ENCODE measurements around the gene KIAA0930. TPM values are rescaled to one million over a fixed set of nuclear protein-coding genes. Genes with fewer than 3 reads are reported as not detected.

KIAA0930 gene
- polyA plus RNA-seq, 1 of the 3 experiments (the other 2 are of a cell fraction) = 80.8 TPM

- ChIA-PET POLR2A (no interaction called here), CTCF (interaction anchor here (0.9 to 2.0 kb wide), 3 partner anchors 25 to 320 kb away, joined by 3 to 8 read pairs (median 3); no protein-coding TSS in a partner anchor)
- Histone ChIP-seq H3K27ac (ENCODE audit: low read depth in 2 of 2, low read length in 1 of 2) (no peak overlapping the region), H3K27me3 (ENCODE audit: insufficient read depth) (no peaks in the 10 kb centered on the region), H3F3A (replicated peaks; ENCODE audit: insufficient read depth) (no peaks in the 10 kb centered on the region), H2AFZ (ENCODE audit: low read depth) (no peak overlapping the region), H3K9me3 (no peaks in the 10 kb centered on the region), H3K4me1 (ENCODE audit: control insufficient read depth in 1 of 2, insufficient read depth in 2 of 2, low read depth in 1 of 2, low read length in 1 of 2) (peaks cover 0 to under 1% of the 10 kb centered on the region in 2 experiments; a peak in 1 of 4 replicates), H3K79me2 (ENCODE audit: insufficient read depth) (peaks cover 21% of the 10 kb centered on the region; the same call in 1 of the 2 replicates), H4K20me1 (ENCODE audit: insufficient read depth) (peaks cover 27% of the 10 kb centered on the region), H3K4me3 (ENCODE audit: low read depth in 2 of 2, low read length in 1 of 2) (no peak overlapping the region), H3K9me2 (no peaks in the 10 kb centered on the region), H3K9ac (no peak overlapping the region), H3K36me3 (replicated peaks in 1 of 2; ENCODE audit: control insufficient read depth in 1 of 2, insufficient read depth in 2 of 2, low read length in 1 of 2) (peaks cover 0 to 5% of the 10 kb centered on the region in 2 experiments), H3K4me2 (no peak overlapping the region)
- TF ChIP-seq MXI1 (IDR thresholded peaks at IDR 0.05; ENCODE audit: low read depth, low read length) (no peak), TCF12 (IDR thresholded peaks at IDR 0.05) (no peak), RFX5 (IDR thresholded peaks at IDR 0.05; ENCODE audit: low read length) (no peak), SMC3 (IDR thresholded peaks at IDR 0.05; ENCODE audit: low read depth, low read length) (no peak), EP300 (IDR thresholded peaks at IDR 0.05; ENCODE audit: borderline replicate concordance in 1 of 2, low read depth in 1 of 2, low read length in 1 of 2) (no peak), ZBTB33 (IDR thresholded peaks at IDR 0.05; ENCODE audit: borderline replicate concordance, low read depth) (no peak), YY1 (IDR thresholded peaks at IDR 0.05; ENCODE audit: low read depth) (no peak), RCOR1 (IDR thresholded peaks at IDR 0.05; ENCODE audit: low read length) (no peak)
- DNase-seq = no peak
- WGBS (ENCODE audit: low lambda C conversion rate) = 92% methylated on average over 6 of the region's 10 CpGs
Measured at GRCh38 chr22:45233827-45234226, 6.9 kb downstream of the KIAA0930 start.

- no peak overlapping the region for H3K9ac ChIP-seq
- H2AFZ ChIP-seq (ENCODE audit: low read depth) = no peak overlapping the region
- H4K20me1 ChIP-seq (ENCODE audit: insufficient read depth) = peaks cover 22% of the 10 kb centered on the region; the same call in 1 of the 2 replicates
- DNase-seq = no peak
- no peaks in the 10 kb centered on the region for H3F3A ChIP-seq (replicated peaks; ENCODE audit: insufficient read depth)
- ChIA-PET POLR2A (no interaction called here), CTCF (interaction anchor here (0.9 to 2.0 kb wide), 3 partner anchors 24 to 321 kb away, joined by 3 to 8 read pairs (median 3); no protein-coding TSS in a partner anchor)
- no peaks in the 10 kb centered on the region for H3K27me3 ChIP-seq (ENCODE audit: insufficient read depth)
- H3K4me2 ChIP-seq = no peak overlapping the region
- TF ChIP-seq JUND (IDR thresholded peaks at IDR 0.05) (no peak), FOSL2 (IDR thresholded peaks at IDR 0.05; ENCODE audit: borderline replicate concordance, low read depth) (no peak), MAX (IDR thresholded peaks at IDR 0.05; ENCODE audit: low read depth) (no peak), MEF2A (IDR thresholded peaks at IDR 0.05; ENCODE audit: borderline replicate concordance, low read depth) (no peak), FOXJ3 (CRISPR knock-in tag; IDR thresholded peaks at IDR 0.05) (no peak), NFIC (IDR thresholded peaks at IDR 0.05; ENCODE audit: borderline replicate concordance) (no peak), FOXM1 (IDR thresholded peaks at IDR 0.05; ENCODE audit: low read depth) (no peak)
- H3K9me2 ChIP-seq = no peaks in the 10 kb centered on the region
- H3K4me1 ChIP-seq (ENCODE audit: control insufficient read depth in 1 of 2, insufficient read depth in 2 of 2, low read depth in 1 of 2, low read length in 1 of 2) = no peaks in the 10 kb centered on the region; a peak in 1 of 4 replicates
- no peak overlapping the region for H3K4me3 ChIP-seq (ENCODE audit: low read depth in 2 of 2, low read length in 1 of 2)
- no peak overlapping the region for H3K27ac ChIP-seq (ENCODE audit: low read depth in 2 of 2, low read length in 1 of 2)
- WGBS (ENCODE audit: low lambda C conversion rate) = 100% methylated on average over 2 of the region's 10 CpGs
- H3K36me3 ChIP-seq (replicated peaks in 1 of 2; ENCODE audit: control insufficient read depth in 1 of 2, insufficient read depth in 2 of 2, low read length in 1 of 2) = peaks cover 0 to 4% of the 10 kb centered on the region in 2 experiments
- H3K9me3 ChIP-seq = no peaks in the 10 kb centered on the region
- H3K79me2 ChIP-seq (ENCODE audit: insufficient read depth) = peaks cover 20% of the 10 kb centered on the region; the same call in 1 of the 2 replicates
Measured at GRCh38 chr22:45233386-45233785, 7.3 kb downstream of the KIAA0930 start.
